ENCODE data around the gene PDGFB.

PDGFB gene

DNA sequence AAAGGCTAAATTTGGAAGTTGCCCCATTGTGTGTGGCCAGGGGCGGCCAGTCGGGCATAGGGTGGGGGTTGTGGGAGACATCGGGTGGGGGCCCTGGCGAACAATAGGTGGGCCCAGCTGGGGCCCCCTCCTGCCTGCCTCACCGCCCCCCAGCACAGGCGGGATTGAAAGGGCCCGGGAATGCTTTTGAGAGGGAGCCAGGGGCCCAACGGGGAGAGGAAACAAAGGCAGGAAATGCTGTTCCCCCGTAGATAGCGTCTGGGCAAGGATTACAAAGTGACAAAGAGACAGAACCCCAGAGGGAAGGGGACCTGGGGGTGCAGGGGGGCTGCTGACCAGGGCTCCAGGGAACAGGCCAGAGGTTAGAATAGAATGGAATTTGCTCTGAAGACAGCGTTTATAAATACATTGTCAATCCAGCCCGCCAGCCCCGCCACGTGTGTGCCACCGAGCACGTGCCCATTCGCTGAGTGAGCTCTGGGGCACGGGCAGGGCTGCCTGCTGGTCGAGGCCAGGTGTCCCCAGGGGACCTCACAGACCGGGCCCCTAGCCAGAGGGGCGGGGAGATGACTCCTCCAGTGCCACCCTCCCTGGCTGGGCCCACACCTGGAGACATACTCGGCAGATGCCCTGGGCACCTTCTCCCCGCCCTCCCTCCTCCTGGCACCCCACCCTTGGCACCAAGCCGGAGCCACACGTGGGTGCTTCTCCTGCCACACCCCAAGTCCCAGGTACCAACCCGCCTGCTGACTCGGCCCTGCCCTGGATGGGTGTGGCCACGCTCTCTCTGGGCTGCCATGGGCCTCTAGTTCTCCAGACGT lies 9.7 kb downstream of the PDGFB start:
- TF ChIP-seq, protein P1, sequence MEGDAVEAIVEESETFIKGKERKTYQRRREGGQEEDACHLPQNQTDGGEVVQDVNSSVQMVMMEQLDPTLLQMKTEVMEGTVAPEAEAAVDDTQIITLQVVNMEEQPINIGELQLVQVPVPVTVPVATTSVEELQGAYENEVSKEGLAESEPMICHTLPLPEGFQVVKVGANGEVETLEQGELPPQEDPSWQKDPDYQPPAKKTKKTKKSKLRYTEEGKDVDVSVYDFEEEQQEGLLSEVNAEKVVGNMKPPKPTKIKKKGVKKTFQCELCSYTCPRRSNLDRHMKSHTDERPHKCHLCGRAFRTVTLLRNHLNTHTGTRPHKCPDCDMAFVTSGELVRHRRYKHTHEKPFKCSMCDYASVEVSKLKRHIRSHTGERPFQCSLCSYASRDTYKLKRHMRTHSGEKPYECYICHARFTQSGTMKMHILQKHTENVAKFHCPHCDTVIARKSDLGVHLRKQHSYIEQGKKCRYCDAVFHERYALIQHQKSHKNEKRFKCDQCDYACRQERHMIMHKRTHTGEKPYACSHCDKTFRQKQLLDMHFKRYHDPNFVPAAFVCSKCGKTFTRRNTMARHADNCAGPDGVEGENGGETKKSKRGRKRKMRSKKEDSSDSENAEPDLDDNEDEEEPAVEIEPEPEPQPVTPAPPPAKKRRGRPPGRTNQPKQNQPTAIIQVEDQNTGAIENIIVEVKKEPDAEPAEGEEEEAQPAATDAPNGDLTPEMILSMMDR (IDR thresholded peaks at IDR 0.05) = no peak

DNA sequence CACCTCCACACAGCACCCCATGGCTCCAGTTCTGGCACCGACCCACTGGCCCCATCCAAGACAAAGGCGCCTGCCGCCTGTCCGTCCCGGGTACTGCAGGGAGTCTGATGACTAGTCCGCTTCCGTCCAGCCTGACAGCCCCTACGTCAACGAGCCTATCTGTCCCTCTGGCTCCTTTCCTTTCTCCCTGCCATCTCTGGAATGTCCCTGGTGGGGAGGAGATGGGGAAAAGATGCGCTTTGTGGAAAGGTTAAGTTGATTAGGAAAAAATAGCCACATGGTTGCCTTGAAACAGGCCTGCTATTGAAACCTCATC lies 10.4 kb downstream of the PDGFB start:
- TF ChIP-seq, protein P1 (IDR thresholded peaks at IDR 0.05) = no peak

DNA sequence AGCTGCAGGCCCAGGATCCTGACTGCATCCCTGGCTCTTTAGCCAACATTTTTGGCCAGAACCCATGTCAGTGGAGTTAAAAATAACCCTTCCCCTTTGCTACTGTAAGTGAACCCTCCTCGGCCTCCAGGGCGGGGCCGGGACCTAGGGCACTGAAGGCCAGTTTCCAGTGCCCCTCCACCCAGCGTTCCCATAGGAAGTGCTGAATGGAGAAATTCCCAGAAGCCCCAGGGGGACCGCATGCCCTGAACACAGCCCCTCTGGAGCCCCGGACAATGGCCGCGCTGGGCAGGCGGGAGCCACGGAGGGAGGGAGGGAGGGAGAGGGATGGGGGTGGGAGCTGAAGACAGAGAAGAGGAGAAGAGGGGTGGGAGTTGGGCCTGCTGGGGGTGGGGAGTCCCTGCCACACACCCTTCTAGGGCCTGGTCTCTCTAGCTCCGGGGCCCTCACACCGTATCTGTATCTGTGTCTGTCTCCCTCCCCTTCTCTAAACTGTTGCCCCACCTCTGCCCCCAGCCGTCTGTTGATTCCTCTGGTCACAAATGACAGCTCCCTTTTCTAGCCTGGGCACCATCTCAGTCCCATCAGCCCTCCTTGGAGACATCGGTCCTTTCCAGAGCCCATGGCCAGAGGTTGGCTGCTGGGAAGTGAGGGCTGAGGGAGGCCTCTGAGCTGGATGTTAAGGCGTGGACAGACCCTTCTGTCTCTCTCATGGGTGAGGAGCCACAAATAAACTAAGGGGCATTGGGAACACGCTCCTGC lies 10.9 kb downstream of the PDGFB start:
- TF ChIP-seq, protein P1 (IDR thresholded peaks at IDR 0.05) = no peak

DNA sequence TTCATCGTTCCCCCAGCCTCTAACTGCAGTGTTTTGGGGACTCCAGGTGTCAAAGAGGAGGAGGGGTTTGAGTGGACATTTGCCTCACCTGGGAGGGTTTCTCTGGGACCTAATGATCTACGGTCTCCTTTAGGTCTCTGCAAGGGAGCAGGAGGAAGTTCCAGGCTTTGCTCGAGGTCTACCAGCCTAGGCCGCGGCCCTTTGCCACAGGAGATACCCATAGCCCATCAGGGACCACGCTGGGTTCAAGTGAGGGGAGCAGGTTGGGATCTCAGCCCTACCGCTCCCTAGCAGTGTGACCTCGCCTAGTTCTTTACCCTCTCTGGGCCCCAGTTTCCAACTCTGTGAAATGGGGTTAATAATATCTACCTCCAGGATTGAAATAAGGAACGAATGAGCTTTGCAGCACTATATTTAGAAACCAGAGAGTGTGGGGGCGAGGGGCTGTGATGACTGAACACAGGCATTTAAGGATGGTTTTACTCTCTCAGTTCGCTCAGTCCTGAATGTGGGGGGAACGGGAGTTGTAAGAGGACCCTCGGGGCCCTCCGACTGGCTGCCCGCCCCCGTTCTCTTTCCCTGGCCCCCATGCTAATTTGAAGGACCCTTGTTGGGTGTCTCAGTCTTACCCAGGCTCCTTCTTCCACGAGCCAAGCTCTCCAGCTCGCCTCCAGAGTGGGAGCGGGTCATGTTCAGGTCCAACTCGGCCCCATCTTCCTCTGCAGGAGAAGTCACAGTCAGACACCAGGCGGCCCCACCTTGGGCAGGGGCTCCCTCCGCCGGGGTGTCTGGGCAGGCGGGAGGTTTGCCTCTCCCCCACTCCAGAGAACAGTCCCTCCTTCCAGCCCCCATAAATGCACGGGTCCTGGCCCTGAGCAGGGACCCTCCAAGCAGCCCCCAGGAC lies 11.7 kb downstream of the PDGFB start:
- TF ChIP-seq, protein P1 (IDR thresholded peaks at IDR 0.05) = no peak

DNA sequence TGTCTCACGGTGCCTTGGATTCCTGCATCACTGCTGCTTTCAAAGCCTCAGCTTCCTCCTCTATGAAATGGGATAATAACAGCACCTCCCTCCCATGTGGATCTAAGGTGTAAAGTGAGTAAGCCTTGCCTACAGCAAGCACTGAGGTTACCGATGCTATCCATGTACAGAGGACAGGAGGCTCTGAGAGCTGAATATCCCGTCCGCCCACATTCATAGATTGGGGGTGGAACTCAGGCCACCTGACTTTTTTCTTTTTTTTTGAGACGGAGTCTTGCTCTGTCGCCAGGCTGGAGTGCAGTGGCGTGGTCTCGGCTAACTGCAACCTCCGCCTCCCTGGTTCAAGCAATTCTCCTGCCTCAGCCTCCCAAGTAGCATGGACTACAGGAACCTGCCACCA lies 12.5 kb downstream of the PDGFB start:
- TF ChIP-seq, protein P1 (IDR thresholded peaks at IDR 0.05) = no peak

DNA sequence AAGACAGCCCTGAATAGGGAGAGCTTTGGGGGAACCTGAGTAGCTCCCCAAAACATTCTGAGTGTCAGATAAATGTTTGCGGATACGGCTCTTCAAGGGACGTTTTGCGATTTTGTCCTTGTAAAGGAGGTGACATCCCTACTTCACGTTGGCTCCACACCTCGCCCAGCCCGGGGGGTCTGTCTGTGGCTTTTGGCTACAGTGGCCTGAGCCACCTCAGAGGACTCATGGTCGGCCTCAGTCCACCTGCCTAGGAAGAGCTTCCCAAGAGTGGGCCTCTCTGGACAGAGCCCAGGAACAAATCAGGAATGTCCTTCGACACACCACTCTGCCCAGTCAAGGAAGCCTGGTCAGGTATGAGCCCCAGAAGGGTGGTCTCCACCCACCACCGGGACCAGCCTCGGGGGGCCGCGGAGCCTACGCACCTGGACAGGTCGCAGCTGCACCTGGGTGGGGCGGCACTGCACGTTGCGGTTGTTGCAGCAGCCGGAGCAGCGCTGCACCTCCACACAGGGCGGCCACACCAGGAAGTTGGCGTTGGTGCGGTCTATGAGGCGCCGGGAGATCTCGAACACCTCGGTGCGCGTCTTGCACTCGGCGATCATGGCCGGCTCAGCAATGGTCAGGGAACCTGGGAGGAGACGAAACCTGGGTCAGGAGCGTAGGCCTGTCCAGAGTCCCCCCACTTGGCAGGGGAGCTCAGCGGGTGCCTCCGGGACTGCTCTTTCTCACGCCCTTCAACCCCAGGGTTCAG lies 13.4 kb downstream of the PDGFB start:
- TF ChIP-seq, protein P1 (IDR thresholded peaks at IDR 0.05) = no peak
